Thoracic aorta (tissue), 2 donors: ENCODE data around the gene HIP1R. TPM values are rescaled to one million over a fixed set of nuclear protein-coding genes. Genes with fewer than 3 reads are reported as not detected.
"Not testable (repeated sequence)": the region's sequence is repeated elsewhere in the genome, so short reads cannot be mapped to it uniquely, and the experiment has no call there.

Experiments
- ATAC-seq: fragments of 150-250 bp; one replicate; pipeline ENCODE4 v1.8.0; 2017; ENCODE audit warnings: low read depth; ENCODE audit not compliant: insufficient number of reproducible peaks, low FRiP score
- DNase-seq: peaks from one replicate; pipeline ENCODE4 v3.0.0-alpha.2; 2020; ENCODE audit warnings: low spot score
- H3K27ac ChIP-seq, 2 donors: fragments of 200-600 bp; sonication (generic); 1 replicate in 1 of 2; 2 replicates in 1 of 2; pipeline ENCODE4 v1.5.1; 2016; ENCODE audit warnings: mild to moderate bottlenecking in 2 of 2, moderate library complexity in 2 of 2
- H3K27me3 ChIP-seq: fragments of 200-600 bp; sonication (generic); replicated peaks from 2 replicates; pipeline ENCODE4 v1.6.0; 2016; ENCODE audit warnings: mild to moderate bottlenecking; ENCODE audit not compliant: insufficient read depth
- H3K36me3 ChIP-seq: fragments of 200-600 bp; sonication (generic); one replicate; pipeline ENCODE4 v1.5.1; 2016
- H3K4me1 ChIP-seq, 2 donors: fragments of 200-600 bp; sonication (generic); 1 replicate in 1 of 2; 2 replicates in 1 of 2; pipeline versions ENCODE4 v1.5.1 to v1.6.0; 2016; ENCODE audit warnings: low read depth in 2 of 2, mild to moderate bottlenecking in 1 of 2; ENCODE audit not compliant: control insufficient read depth in 1 of 2
- H3K4me3 ChIP-seq: fragments of 200-600 bp; sonication (generic); 2 replicates; pipeline ENCODE4 v1.5.1; 2016; ENCODE audit warnings: mild to moderate bottlenecking
- H3K9me3 ChIP-seq: fragments of 200-600 bp; sonication (generic); 2 replicates; pipeline ENCODE4 v1.5.1; 2016
- CTCF ChIP-seq: fragments of 200-600 bp; sonication (generic); IDR thresholded peaks from one replicate; pipeline ENCODE4 v1.5.1; 2019; ENCODE audit warnings: antibody characterized with exemption
- total RNA-seq, 2 donors: library from RNA; depleted of rRNA; stranded (reverse); fragments of >200 nt; gene quantifications; one replicate each; pipeline versions ENCODE4 v1.1.0 to v1.2.3, GENCODE V29; 2016

HIP1R gene
- total RNA-seq, 2 donors from 2014 or later: 109 to 131 TPM

GRCh38 chr12:122873540-122873939, 38.3 kb downstream of the HIP1R start:
- no peaks in the 10 kb centered on the region for H3K27me3 ChIP-seq
- H3K9me3 ChIP-seq: no peaks in the 10 kb centered on the region
- ATAC-seq: no peak
- peaks cover 7% of the 10 kb centered on the region for H3K36me3 ChIP-seq
- H3K4me1 ChIP-seq: peaks cover 25 to 32% of the 10 kb centered on the region in 2 donors
- DNase-seq: no peak
- TF ChIP-seq CTCF: no peak
- H3K4me3 ChIP-seq: no peak overlapping the region
- no peak overlapping the region for H3K27ac ChIP-seq

DNA sequence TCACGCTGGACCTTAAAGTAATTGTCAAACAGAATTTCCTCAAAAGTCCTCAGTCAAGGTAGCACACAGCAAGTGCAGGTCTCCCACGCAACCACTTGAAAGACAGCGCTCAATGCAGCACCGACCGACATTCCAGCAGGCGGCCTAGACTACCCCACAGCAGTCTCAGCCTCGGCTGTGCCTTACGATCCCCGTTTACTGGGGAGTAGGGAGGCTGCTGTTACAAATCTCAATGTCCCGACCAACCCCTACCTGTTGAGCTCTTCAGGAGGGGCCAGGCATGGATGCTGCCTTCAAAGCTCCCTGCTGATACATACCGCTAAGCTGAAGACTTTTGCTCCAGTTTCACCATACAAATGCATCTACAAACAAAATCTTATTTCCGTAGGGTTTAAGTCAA, 38.8 kb downstream of the HIP1R start:
- no peaks in the 10 kb centered on the region for H3K9me3 ChIP-seq
- no peaks in the 10 kb centered on the region for H3K27me3 ChIP-seq
- ATAC-seq (no peak), DNase-seq (no peak)
- H3K36me3 ChIP-seq: peaks cover 4% of the 10 kb centered on the region
- TF ChIP-seq CTCF: no peak
- no peak overlapping the region for H3K27ac ChIP-seq
- peaks cover 25 to 33% of the 10 kb centered on the region in 2 donors for H3K4me1 ChIP-seq
- H3K4me3 ChIP-seq: no peak overlapping the region

DNA sequence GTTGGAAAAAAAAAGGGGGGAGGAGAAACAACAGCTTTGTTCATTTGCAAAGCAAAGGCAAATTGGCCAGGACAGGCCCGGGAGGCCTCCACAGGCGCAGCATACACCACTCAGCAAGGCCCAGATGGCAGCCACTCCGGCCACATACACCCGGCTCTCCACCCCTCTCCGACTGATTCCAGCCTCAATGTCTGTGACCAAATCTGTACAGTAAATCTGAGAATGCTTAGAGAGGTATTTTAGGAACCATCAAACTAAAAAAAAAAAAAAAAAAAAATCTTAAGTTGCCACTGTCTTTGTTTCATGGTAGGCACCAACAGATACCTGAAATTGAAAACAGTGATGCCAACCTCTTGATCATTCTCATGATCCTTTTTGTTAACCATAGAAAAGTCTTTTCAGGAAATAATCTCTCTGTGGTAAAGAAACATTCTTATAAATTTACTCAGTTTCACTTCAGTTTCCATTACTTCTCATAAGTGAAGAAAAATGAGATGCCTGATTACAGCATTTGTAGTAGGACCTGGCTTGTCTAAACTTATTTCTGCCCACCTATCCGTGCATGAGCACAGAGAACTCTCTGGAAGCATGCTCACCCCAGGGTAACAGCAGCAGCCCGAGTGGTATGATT, 40.4 kb downstream of the HIP1R start:
- ATAC-seq (no peak), DNase-seq (no peak)
- no peak for TF ChIP-seq CTCF
- no peaks in the 10 kb centered on the region for H3K36me3 ChIP-seq
- no peaks in the 10 kb centered on the region for H3K9me3 ChIP-seq
- H3K4me3 ChIP-seq: no peak overlapping the region
- H3K27ac ChIP-seq: no peak overlapping the region
- no peaks in the 10 kb centered on the region for H3K27me3 ChIP-seq
- peaks cover 19 to 43% of the 10 kb centered on the region in 2 donors for H3K4me1 ChIP-seq

GRCh38 chr12:122876281-122876680, 41.0 kb downstream of the HIP1R start:
- not testable (repeated sequence) for H3K36me3 ChIP-seq, H3K4me3 ChIP-seq, ATAC-seq, DNase-seq, H3K9me3 ChIP-seq, H3K27ac ChIP-seq, H3K27me3 ChIP-seq
- H3K4me1 ChIP-seq: peaks cover 13 to 43% of the 10 kb centered on the region in 2 donors

DNA sequence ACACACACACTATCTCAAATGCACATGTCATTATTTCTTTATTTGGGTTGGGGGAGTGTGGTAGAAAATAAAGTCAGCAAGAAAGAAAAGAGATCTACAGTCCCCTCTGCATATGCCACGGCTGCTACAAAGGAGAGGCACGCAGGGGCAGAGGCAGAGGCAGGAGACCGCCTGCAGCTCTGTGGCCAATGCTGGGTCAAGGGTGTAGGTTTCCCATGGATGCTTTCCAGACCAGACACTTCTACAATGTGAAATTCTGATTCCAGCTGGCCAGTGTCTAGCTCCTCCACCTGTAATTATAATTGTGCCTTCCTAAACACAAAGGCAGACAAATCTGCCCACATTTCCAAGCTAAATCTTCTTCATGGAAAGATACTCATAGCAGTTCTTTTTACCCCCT, 41.5 kb downstream of the HIP1R start:
- Histone ChIP-seq H3K4me1 (peaks cover 9 to 39% of the 10 kb centered on the region in 2 donors), H3K36me3 (no peaks in the 10 kb centered on the region), H3K9me3 (no peaks in the 10 kb centered on the region), H3K27ac (no peak overlapping the region), H3K27me3 (no peaks in the 10 kb centered on the region), H3K4me3 (no peak overlapping the region)
- DNase-seq (no peak), ATAC-seq (no peak)
- TF ChIP-seq CTCF: no peak
